B cell (primary cell): ENCODE measurements around the gene ACTN2. TPM values are rescaled to one million over a fixed set of nuclear protein-coding genes. Genes with fewer than 3 reads are reported as not detected.

Experiments used
- ATAC-seq: fragments of 200-7000 bp; cut with Tn5 transposase; one replicate; pipeline ENCODE4 v1.10.0; 2021; ENCODE audit warnings: low read depth, mild to moderate bottlenecking, moderate number of reproducible peaks, moderate library complexity
- CTCF ChIA-PET: fragments of 350-600 bp; sonication (Branson Sonifier 250); formaldehyde crosslinking; loops from one replicate; lab custom pipeline; 2021; ENCODE audit warnings: antibody characterized with exemption, inconsistent platforms; lab: Charles Lee
- POLR2A ChIA-PET: fragments of 350-600 bp; sonication (Branson Sonifier 250); formaldehyde crosslinking; loops from one replicate; lab custom pipeline; 2021; ENCODE audit warnings: antibody characterized with exemption; lab: Charles Lee
- DNase-seq: peaks from one replicate; pipeline ENCODE4 v3.0.0; 2013
- H2AFZ ChIP-seq: 2 replicates; pipeline ENCODE4 v1.6.1; 2012; ENCODE audit warnings: mild to moderate bottlenecking, low read depth, low read length; ENCODE audit not compliant: insufficient read depth, poor library complexity, severe bottlenecking
- H3K27ac ChIP-seq, 2 donors: 1 replicate in 1 of 2; 2 replicates in 1 of 2; pipeline ENCODE4 v1.5.1; 2012 to 2013; ENCODE audit warnings: low read length in 2 of 2, mild to moderate bottlenecking in 2 of 2, moderate library complexity in 1 of 2
- H3K27me3 ChIP-seq, 4 experiments: fragments of 200-600 bp in 1 of 4; sonication (generic) in 1 of 4; replicated peaks in 1 of 4; 1 replicate in 2 of 4; 2 replicates in 2 of 4; pipeline versions ENCODE4 v1.6.1 to v1.7.0; 2013 to 2016; ENCODE audit warnings: low read length in 3 of 4, mild to moderate bottlenecking in 2 of 4, mixed read lengths in 1 of 4, moderate library complexity in 1 of 4; ENCODE audit not compliant: insufficient read depth in 4 of 4, control insufficient read depth in 3 of 4; ENCODE audit errors: control extremely low read depth in 1 of 4
- H3K36me3 ChIP-seq, 2 experiments: replicated peaks in 1 of 2; 1 replicate in 1 of 2; 2 replicates in 1 of 2; pipeline versions ENCODE4 v1.6.1 to v1.7.1; 2013; ENCODE audit warnings: low read length in 1 of 2; ENCODE audit not compliant: insufficient read depth in 2 of 2, control insufficient read depth in 1 of 2; ENCODE audit errors: control extremely low read depth in 1 of 2, extremely low read depth in 1 of 2
- H3K4me1 ChIP-seq, 2 donors: fragments of 200-600 bp in 1 of 2; sonication (generic) in 1 of 2; 1 replicate in 1 of 2; 2 replicates in 1 of 2; pipeline versions ENCODE4 v1.5.1 to v1.6.1; 2013 to 2017; ENCODE audit warnings: low read length in 2 of 2; ENCODE audit not compliant: control insufficient read depth in 2 of 2, insufficient read depth in 2 of 2
- H3K4me2 ChIP-seq: replicated peaks from 2 replicates; pipeline ENCODE3; 2012; ENCODE audit warnings: mild to moderate bottlenecking, low read depth, low read length; ENCODE audit not compliant: poor library complexity, severe bottlenecking
- H3K4me3 ChIP-seq, 5 experiments: fragments of 200-600 bp in 1 of 5; sonication (generic) in 1 of 5; 1 replicate in 3 of 5; 2 replicates in 2 of 5; pipeline versions ENCODE4 v1.5.1 to v1.7.0; 2011 to 2016; ENCODE audit warnings: low read length in 4 of 5, mild to moderate bottlenecking in 4 of 5, low read depth in 2 of 5, control low read depth in 1 of 5, moderate library complexity in 1 of 5; ENCODE audit not compliant: insufficient read depth in 1 of 5; ENCODE audit errors: control extremely low read depth in 1 of 5, extremely low read depth in 1 of 5
- H3K79me2 ChIP-seq: fragments of 200-600 bp; sonication (generic); one replicate; pipeline ENCODE4 v1.6.0; 2016; ENCODE audit warnings: low read length; ENCODE audit not compliant: control insufficient read depth, insufficient read depth
- H3K9ac ChIP-seq: fragments of 200-600 bp; sonication (generic); 2 replicates; pipeline ENCODE4 v1.6.1; 2017; ENCODE audit warnings: mild to moderate bottlenecking, low read length, moderate library complexity
- H3K9me3 ChIP-seq, 3 donors: one replicate each; pipeline versions ENCODE4 v1.6.1 to v1.7.1; 2013; ENCODE audit warnings: low read length in 2 of 3; ENCODE audit not compliant: control insufficient read depth in 2 of 3, insufficient read depth in 1 of 3; ENCODE audit errors: control extremely low read depth in 1 of 3
- H4K20me1 ChIP-seq: 2 replicates; pipeline ENCODE4 v1.6.0; 2012; ENCODE audit warnings: mild to moderate bottlenecking, low read length; ENCODE audit not compliant: insufficient read depth, control insufficient read depth, poor library complexity, severe bottlenecking
- H3K27ac Mint-ChIP-seq: one replicate; pipeline ENCODE4 v1.8.0; 2021; ENCODE audit warnings: mixed read lengths
- H3K27me3 Mint-ChIP-seq: one replicate; pipeline ENCODE4 v1.8.0; 2021; ENCODE audit warnings: mixed read lengths
- H3K4me1 Mint-ChIP-seq: one replicate; pipeline ENCODE4 v1.8.0; 2021; ENCODE audit warnings: mixed read lengths
- H3K4me3 Mint-ChIP-seq: one replicate; pipeline ENCODE4 v1.8.0; 2021; ENCODE audit warnings: mixed read lengths
- H3K9me3 Mint-ChIP-seq: one replicate; pipeline ENCODE4 v1.8.0; 2022; ENCODE audit warnings: mixed read lengths; ENCODE audit not compliant: insufficient read depth
- CTCF ChIP-seq: fragments of 200-600 bp; IDR thresholded peaks from one replicate; pipeline ENCODE4 v1.8.0; 2022; ENCODE audit warnings: antibody characterized with exemption, mild to moderate bottlenecking
- EZH2 ChIP-seq: IDR thresholded peaks from 2 replicates; pipeline ENCODE4 v1.6.1; 2012; ENCODE audit warnings: borderline replicate concordance, low read depth, mild to moderate bottlenecking, moderate library complexity, low read length; ENCODE audit not compliant: insufficient read depth, poor library complexity, severe bottlenecking
- WGBS: methylation state at CpG from one replicate; pipeline ENCODE4 v1.1.5; 2013; ENCODE audit warnings: missing lambda C conversion rate; ENCODE audit not compliant: insufficient coverage; 5-methylcytosine and 5-hydroxymethylcytosine counted together
- intact Hi-C: fragments of 100-400 bp; cut with micrococcal nuclease; formaldehyde crosslinking; loops from one replicate; pipeline ENCODE4 v1.10.0; 2022
- polyA plus RNA-seq: library from polyadenylated mRNA; depleted of rRNA; stranded (reverse); fragments of >200 nt; gene quantifications from 2 replicates; pipeline ENCODE4 v1.2.3, GENCODE V29; 2012
- total RNA-seq, 2 donors: library from RNA; stranded (reverse); fragments of 120-200 nt in 1 of 2; gene quantifications; 1 replicate in 1 of 2; 2 replicates in 1 of 2; pipeline versions ENCODE4 v1.2.3 to v1.2.4, GENCODE V29; 2013 to 2022

Gene ACTN2
- total and polyA plus RNA-seq, 2 donors (not counting 1 experiment from before 2014, with no cell fraction given) = 0.30 TPM; not detected in 1

- ChIA-PET POLR2A (no interaction called here), CTCF (no interaction called here)
- H3K27ac ChIP-seq = no peak overlapping the region
- no peak overlapping the region for H3K4me3 ChIP-seq
- H3K9ac ChIP-seq = no peak overlapping the region
- Mint-ChIP-seq H3K4me1 (no peaks in the 10 kb centered on the region), H3K27me3 (peaks cover 16% of the 10 kb centered on the region), H3K4me3 (no peak overlapping the region), H3K9me3 (no peaks in the 10 kb centered on the region), H3K27ac (no peak overlapping the region)
- TF ChIP-seq CTCF (no peak), EZH2 (no peak)
- ATAC-seq = no peak
- no peaks in the 10 kb centered on the region for H3K4me1 ChIP-seq
- H3K27me3 ChIP-seq = peaks cover 0 to 7% (median 2%) of the 10 kb centered on the region in 4 experiments
- H4K20me1 ChIP-seq = no peaks in the 10 kb centered on the region
- H2AFZ ChIP-seq = no peak overlapping the region
- H3K79me2 ChIP-seq = no peaks in the 10 kb centered on the region
- no peaks in the 10 kb centered on the region for H3K36me3 ChIP-seq
- no peak for DNase-seq
- no peak overlapping the region for H3K4me2 ChIP-seq
- intact Hi-C loops = no loop called here
- 100% methylated on average over 1 of the region's 3 CpGs for WGBS
- H3K9me3 ChIP-seq = no peaks in the 10 kb centered on the region
Observed at GRCh38 chr1:236766506-236766905, 80.2 kb downstream of the ACTN2 start.

- Histone ChIP-seq H4K20me1 (no peaks in the 10 kb centered on the region), H3K4me3 (no peak overlapping the region), H3K9me3 (no peaks in the 10 kb centered on the region), H3K36me3 (no peaks in the 10 kb centered on the region), H3K27ac (no peak overlapping the region), H3K9ac (no peak overlapping the region), H3K79me2 (no peaks in the 10 kb centered on the region), H3K4me2 (no peak overlapping the region), H3K27me3 (peaks cover 0 to 7% (median 2%) of the 10 kb centered on the region in 4 experiments), H2AFZ (no peak overlapping the region), H3K4me1 (no peaks in the 10 kb centered on the region)
- H3K9me3 Mint-ChIP-seq = no peaks in the 10 kb centered on the region
- H3K27ac Mint-ChIP-seq = no peak overlapping the region
- no peak for DNase-seq
- POLR2A ChIA-PET = no interaction called here
- 81% methylated on average over 4 of the region's 6 CpGs for WGBS
- peaks cover 17% of the 10 kb centered on the region for H3K27me3 Mint-ChIP-seq
- ATAC-seq = no peak
- no peak for TF ChIP-seq EZH2
- TF ChIP-seq CTCF = no peak
- H3K4me1 Mint-ChIP-seq = no peaks in the 10 kb centered on the region
- H3K4me3 Mint-ChIP-seq = no peak overlapping the region
- CTCF ChIA-PET = interaction anchor here (2.4 kb wide), 1 partner anchor 8 kb away, joined by 14 read pairs; no protein-coding TSS in a partner anchor
- intact Hi-C loops = no loop called here
Observed at GRCh38 chr1:236767276-236767675, 81.0 kb downstream of the ACTN2 start.
